HG03175 (cell line): ENCODE measurements around the gene C11orf16.
"Not testable (repeated sequence)": the region's sequence is repeated elsewhere in the genome, so short reads cannot be mapped to it uniquely, and the experiment has no call there.

Experiments
- ATAC-seq: cut with Tn5 transposase; IDR thresholded peaks from one replicate; pipeline ENCODE4 v1.9.1; 2021; ENCODE audit warnings: mild to moderate bottlenecking, moderate library complexity; ENCODE audit not compliant: unreplicated experiment

The C11orf16 gene

DNA sequence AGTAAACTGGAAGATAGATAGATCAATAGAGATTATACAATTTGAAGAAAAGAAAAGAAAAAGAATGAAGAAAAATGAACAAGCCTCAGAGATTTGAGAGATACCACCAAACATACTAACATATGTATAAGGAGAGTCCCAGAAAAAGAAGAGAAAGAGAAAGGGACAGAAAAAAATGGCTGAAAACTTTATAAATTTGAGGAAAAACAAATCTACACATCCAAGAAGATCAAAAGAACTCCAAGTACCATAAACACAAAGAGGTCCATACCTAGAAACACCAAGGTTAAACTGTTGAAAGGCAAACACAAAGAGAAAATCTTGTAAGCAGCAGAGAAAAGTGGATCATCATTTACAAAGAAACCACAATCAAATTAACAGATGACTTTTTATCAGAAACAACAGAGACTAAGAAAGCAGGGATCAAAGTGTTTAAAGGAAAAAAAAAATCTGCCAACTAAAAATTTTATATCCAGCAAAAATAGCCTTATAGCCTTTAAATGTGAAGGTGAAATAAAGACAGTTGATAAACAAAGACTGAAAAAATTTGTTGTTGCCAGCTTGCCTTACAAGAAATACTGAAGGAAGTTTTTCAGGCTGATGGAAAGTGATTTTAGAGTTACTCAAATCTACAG lies 33.5 kb downstream of the C11orf16 start:
- no peak for ATAC-seq

DNA sequence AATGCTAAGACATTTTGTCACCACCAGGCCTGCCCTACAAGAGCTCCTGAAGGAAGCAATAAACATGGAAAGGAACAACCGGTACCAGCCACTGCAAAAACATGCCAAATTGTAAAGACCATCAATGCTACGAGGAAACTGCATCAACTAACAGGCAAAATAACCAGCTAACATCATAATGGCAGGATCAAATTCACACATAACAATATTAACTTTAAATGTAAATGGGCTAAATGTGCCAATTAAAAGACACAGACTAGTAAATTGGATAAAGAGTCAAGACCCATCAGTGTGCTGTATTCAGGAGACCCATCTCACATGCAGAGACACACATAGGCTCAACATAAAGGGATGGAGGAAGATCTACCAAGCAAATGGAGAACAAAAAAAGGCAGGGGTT lies 41.6 kb downstream of the C11orf16 start:
- ATAC-seq = not testable (repeated sequence)

DNA sequence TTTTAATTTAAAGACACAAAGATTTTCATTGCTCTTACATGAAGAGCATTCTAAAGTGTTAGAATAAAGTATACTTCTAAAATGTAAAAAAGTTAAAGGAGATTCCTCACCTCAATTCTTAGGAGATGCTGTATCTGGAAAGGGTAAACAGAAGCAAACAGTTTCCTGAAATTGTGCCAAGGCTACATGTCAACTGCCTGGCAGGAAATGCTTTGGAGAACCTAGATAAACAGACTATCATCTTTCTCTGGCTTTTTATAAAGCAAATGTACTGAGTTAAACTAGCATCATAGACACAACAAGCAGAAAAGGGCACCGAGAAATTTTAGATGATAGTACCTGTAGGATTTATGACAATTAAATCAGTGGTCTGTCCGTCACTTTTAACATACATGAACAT lies 46.4 kb downstream of the C11orf16 start:
- ATAC-seq = no peak

DNA sequence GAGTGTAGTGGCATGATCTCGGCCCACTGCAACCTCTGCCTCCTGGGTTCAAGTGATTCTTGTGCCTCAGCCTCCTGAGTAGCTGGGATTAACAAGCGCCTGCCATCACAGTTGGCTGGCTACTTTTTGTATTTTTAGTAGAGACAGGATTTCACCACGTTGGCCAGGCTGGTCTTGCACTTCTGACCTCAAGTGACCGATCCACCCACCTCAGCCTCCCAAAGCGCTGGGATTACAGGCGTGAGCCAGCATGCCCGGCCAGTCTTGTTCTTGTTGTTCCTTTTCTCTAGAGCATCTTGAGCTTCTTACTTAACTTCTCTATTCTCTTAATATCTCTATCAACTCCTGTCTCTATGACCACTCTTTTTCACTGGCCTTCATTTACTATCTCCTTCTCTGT lies 51.2 kb downstream of the C11orf16 start:
- not testable (repeated sequence) for ATAC-seq

DNA sequence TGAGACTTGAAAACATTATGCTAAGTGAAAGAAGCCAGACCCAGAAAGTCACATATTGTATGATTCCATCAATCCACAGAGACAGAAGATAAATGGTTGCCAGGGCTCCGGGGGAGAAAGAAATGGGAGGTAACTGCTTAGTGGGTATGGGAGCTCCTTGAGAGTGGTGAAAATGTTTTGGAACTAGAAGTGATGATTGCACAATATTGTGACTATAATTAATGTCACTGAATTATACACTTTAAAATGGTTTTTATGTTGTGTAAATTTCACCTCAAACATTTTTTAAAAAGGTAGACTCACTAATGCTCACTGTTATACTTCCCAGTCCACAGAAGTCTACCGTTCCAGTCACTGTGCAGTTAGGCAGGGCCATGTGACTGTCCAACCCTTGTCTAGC lies 54.0 kb downstream of the C11orf16 start:
- ATAC-seq = no peak

DNA sequence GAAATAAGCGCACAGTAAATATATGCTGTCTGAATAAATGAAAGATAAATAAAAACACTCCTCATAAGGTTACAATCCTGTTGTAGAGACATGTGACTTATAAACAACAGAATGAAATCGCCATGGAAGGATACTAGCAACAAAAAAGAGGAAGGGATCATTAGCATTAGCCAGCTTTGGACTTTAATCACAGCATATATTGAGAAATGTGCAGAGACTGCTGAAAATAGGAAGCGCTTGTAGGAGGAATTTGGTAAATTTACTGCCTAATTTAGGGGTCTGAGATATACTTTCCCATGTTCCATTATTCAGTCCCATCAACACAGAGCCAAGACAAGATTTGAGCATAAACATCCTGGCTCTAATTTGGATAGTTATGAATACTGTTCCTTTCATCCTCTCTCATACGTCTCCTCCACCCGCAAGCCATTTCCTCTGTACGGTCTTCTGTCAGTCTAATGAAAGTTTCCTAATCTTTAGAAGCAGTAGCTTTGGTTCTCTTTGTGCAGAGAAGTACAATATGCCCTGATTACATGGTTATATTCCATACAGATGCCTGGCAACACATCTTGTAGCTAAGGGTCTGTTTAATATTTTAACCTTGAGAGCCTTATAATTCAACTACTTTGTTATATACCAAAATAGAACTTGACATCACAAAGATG lies 58.9 kb downstream of the C11orf16 start:
- ATAC-seq = no peak

DNA sequence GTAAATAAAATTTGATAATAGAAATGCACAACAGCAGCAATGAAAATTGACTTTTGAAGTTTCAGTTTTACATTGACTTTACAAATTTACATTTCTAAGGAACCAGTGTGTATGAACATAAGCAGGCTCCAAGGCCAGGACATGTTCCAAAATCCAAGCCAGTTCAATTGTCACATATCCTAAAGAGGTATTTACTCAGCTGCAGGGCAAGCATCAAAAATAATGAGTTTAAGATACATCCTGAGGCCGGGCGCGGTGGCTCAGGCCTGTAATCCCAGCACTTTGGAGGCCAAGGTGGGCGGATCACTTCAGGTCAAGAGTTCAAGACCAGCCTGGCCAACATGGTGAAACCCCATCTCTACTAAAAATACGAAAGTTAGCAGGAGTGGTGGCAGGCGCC lies 60.8 kb downstream of the C11orf16 start:
- no peak for ATAC-seq

DNA sequence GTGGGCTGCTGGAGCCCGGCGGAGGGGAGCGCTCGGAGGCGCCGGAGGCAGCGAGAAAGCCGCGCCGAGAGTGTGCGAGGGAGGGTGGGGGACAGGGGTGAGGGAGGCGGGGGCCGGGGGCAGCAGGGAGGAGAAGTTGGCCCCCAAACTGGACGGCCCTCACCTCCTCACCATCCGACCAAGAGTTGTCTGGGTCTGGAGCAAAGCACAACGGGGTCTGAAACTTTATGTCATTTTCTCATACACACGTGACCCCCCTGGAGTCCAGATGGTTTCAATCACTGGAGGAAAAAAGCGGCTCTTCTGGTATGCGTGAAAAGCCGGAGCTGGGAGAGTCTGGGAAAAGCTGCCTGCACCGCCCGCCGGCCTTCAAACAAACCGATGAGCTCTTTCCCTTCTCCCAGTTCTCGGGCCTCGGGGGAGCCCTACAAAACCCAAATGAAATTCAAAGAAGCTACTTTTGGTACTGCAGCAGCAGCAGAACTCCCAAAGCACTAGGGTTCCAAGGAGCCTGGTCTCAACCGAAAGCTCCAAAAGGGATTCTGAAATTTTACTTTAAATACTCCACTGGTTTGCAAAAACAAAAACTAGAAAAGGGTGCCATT lies 61.5 kb downstream of the C11orf16 start:
- no peak for ATAC-seq

DNA sequence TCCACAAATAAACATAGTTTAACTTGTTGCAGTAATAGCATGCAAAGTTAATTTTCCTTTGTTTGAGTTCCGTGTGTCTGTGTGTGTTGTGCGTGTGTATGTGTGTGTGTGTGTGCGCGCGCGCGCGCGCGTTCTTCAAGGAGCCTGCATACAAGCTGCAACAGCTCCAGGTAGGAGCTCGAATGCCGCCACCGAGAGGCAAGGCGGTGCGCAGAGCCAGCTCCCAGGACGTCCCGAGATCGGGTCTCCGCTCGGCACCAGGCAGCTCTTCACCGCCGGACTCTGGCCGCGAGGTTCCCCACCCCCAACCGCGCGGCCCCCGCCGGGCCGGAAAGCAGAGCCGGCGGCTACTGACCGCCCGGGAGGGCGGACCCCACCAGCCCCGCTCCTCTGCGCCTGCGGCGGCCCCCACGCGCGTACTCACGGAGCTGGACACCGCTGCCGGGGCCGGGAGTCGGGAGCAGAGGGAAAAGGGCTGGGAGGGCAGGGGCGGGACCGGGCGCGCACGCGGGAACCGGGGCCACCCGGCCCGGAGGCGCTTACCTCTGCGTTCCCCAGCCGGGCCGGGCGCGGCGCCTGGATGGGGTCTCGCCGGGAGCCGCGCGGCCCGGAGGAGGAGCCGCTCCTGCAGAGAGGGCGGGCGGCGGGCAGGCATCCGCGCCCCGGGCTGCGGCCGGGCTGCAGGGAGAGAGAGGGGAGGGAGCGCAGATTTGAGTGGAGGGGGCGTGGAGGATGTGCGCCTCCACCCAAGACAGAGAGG lies 62.2 kb downstream of the C11orf16 start:
- ATAC-seq = no peak
